Posterior vena cava (tissue), 2 donors: Measurements from ENCODE around the gene SLFN12. TPM values are rescaled to one million over a fixed set of nuclear protein-coding genes. Genes with fewer than 3 reads are reported as not detected.
A peak's percentile ranks its signal among the peaks of the same experiment; 100 is the strongest.
"Not testable (repeated sequence)": the region's sequence is repeated elsewhere in the genome, so short reads cannot be mapped to it uniquely, and the experiment has no call there.

Source experiments
- DNase-seq: peaks from one replicate; pipeline ENCODE4 v3.0.0-alpha.2; 2020; ENCODE audit warnings: low spot score
- intact Hi-C, 2 donors: fragments of 100-400 bp; cut with DNase I; formaldehyde crosslinking; loops; one replicate each; pipeline versions ENCODE4 v1.14.1 to v1.14.2; 2022 to 2023
- total RNA-seq, 2 donors: library from RNA; stranded (reverse); fragmentation: NEBNext Ultra II Directional; extraction: Animal tissue kit (Norgen Biotek cat#: 25700); gene quantifications; one replicate each; pipeline ENCODE4 v1.2.1, GENCODE V29; 2021
- donor health status: DM: yes; HTN: yes; CAD: no.
- donor health status: DM: yes; HTN: yes; CAD: no.

Gene SLFN12
- total RNA-seq, 2 donors from 2014 or later = 13.1 to 15.0 TPM

DNA sequence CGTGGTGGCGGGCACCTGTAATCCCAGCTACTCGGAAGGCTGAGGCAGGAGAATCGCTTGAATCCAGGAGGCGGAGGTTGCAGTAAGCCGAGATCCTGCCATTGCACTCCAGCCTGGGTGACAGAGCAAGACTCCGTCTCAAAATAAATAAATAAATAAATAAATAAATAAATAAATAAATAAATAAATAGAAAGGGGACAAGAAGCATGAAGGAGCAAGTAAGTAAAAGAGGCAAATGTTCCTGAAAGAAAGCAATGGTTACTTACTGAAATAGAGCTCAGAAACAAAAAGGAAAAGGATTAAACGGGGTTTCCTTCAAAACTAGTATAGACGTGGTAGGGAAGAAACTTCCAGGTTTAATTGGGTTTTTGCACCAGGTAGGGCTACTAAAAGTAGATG is 11.2 kb downstream of the SLFN12 start:
- intact Hi-C loops, DNase-seq: not testable (repeated sequence)

DNA sequence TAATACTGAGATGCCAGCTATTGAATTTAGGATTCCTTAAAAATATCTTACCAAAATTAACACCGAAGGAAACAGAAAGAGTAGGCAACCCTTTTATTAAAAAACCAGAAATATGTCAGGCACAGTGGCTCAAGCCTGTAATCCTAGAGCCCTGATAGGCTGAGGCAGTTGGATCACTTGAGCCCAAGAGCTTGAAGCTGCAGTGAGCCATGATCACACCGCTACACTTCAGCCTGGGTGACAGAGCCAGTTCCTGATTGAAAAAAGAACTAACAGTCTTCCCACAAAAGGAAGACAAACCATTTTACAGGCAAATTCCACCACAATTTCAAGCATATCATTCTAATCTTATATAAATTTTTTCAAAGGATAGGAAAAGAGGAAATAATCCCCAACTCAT is 15.6 kb downstream of the SLFN12 start:
- DNase-seq = no peak
- intact Hi-C loops = no loop called here

DNA sequence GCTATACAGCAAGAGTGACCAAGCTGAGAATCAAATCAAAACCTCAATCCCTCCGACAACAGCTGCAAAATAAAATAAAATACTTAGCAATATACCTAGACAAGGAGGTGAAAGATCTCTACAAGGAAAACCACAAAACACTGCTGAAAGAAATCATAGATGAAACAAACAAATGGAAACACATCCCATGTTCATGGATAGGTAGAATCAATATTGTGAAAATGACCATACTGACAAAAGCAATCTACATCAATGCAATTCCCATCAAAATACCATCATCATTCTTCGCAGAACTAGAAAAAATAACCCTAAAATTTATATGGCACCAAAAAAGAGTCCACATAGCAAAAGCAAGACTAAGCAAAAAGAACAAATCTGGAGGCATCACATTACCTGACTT is 17.6 kb downstream of the SLFN12 start:
- DNase-seq, intact Hi-C loops: not testable (repeated sequence)

DNA sequence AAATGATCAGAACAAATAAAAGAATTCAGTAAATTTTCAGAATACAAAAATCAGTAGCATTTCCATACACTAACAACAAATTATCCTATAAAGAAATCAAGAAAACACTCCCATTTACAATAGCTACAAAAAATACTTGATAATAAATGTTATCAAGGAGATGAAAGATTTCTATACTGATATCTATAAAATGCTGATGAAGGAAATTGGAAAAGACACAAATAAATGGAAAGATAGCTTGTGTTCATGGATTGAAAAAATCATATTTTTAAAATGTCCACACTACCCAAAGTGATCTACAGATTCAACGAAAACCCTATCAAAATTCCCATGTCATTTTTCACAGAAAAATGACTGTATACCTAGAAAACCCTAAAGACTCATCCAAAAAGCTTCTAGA is 18.1 kb downstream of the SLFN12 start:
- intact Hi-C loops = no loop called here
- DNase-seq = no peak

DNA sequence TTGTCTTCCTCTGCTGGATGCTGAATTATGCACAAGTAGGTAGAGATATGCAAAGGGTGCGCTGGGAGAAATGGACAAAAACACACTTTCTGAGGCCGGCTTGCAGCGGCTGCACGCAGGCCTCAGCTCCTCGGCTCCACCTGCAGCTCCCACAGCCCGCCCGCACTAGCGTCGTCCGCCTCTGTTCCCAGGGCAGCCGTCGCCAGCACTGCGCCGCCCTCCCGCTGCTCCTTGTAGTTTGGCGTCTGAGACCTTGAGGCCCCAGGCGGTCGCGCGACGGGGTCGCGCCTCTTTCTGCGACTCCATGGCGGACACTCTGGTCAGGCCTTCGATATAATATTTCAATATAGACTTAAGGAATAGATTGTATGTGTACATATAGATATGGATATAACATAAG is 24.8 kb downstream of the SLFN12 start:
- no peak for DNase-seq
- intact Hi-C loops = no loop called here

DNA sequence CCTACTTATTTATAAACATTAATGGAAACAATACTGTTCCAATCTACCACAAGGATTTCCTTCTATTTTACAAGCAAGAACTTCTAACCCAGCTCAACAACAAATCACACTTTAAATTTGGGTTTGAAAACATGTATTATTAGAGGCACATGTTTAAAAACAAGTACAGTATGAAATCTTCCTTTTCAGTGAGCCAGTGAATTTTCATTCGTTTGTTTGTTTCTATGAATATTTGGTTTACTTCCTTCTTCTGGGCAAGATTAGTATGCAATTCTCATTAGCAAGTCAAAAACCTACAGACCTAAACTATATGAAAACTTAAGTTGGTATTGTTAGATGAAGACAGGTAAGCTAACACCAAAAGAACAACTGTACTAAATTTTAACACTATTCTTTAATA is 25.7 kb downstream of the SLFN12 start:
- no peak for DNase-seq
- intact Hi-C loops = no loop called here

DNA sequence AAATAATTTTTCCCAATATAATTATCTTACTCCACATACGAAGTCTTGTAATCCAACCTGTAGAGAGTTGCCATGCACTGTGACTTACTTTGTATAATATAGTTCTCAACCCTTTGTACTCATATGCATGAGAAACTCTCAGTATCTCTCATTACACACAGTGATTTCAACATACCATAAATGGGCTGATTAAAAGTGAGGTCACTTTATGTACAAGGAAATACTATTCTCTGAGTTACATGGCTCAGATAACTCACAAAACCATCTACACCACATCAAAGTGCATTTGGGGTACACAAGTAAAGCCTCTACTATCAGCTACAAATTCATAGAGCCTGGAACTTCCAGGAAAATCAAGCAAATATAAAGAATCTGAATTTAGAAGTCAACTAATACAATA is 27.9 kb downstream of the SLFN12 start:
- intact Hi-C loops = no loop called here
- no peak for DNase-seq

DNA sequence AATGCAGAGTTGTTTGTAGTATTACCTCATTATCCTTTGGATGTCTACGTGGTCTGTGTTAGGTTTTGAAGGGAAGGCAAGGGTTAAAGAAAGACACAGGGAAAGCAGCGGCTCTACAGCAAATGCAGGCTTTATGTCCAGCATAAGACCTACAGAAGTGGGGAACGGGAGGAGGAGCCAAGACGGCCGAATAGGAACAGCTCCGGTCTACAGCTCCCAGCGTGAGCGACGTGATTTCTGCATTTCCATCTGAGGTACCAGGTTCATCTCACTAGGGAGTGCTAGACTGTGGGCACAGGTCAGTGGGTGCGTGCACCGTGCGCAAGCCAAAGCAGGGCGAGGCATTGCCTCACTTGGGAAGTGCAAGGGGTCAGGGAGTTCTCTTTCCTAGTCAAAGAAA is 38.5 kb downstream of the SLFN12 start:
- DNase-seq, intact Hi-C loops: not testable (repeated sequence)

DNA sequence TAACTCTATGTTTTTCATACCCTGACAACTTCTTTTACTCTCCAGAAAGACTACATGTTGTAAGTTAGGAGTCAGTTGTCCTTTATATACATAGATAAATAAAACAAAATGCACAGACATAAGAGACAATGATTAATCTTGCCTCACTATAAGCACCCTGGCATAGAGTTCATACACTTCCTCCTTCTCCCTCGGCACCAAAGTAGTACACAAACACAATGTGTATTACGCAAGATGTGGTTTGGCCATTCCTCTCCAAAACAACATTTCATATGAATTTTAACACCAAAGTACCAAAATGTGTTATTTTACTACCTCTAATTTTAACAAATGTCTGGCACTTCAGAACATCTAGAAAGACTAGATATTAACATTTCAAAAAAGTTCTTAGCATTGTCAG is 41.6 kb downstream of the SLFN12 start:
- no peak for DNase-seq
- intact Hi-C loops = no loop called here

DNA sequence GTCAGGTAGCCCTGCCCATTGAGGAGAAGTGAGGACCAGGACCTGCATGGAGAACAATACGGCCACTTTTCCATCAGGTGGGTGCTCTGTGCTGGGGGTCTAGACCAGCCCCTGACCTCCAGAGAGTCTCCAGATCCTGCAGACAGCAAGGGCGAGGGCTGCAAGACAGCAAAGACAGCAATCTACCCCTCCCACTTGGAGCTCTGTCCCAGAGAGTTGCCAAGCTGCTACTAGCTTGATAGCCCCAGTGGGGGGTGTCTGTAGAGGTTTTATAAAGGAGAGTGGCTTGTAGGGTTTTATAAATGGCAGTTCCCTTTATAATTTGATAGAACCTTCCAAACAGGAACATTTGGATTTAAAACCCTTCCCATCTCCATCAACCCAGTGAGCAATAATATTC is 42.1 kb downstream of the SLFN12 start:
- DNase-seq = no peak
- intact Hi-C loops = no loop called here

DNA sequence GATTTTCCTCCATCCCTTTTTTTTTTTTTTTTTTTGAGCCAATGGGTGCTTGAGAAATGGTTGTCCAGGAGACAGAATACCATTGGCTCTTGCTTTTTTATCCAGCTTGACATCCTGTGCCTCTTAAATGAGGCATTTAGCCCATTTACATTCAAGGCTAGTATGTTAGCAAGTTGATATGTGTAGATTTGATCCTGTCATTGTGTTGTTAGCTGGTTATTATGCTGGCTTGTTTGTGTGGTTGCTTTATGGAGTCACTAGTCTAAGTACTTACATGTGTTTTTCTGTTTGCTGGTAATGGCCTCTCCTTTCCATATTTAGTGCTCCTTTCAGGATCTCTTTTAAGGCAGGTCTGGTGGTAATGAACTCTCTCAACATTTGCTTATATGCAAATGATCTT is 44.8 kb downstream of the SLFN12 start:
- intact Hi-C loops = no loop called here
- DNase-seq = no peak

DNA sequence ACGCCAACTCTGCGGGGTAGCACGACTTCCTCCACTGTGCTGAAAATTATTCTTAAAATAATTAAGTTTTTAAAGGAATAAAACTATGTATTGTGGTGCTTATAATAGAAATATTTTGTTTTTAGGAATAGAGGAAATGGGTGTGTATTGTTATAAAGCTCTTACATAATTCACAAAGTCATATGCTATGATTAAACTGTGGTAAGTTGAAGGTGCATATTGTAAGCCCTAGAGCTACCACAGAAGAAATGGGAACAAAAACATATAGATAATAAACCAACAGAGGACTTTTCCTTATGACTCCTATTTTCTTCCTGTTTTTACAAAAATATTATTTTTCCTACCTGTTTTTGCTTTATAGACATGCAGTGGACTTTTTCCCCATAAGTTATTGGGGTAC is 54.6 kb downstream of the SLFN12 start:
- no peak for DNase-seq
- intact Hi-C loops = no loop called here

DNA sequence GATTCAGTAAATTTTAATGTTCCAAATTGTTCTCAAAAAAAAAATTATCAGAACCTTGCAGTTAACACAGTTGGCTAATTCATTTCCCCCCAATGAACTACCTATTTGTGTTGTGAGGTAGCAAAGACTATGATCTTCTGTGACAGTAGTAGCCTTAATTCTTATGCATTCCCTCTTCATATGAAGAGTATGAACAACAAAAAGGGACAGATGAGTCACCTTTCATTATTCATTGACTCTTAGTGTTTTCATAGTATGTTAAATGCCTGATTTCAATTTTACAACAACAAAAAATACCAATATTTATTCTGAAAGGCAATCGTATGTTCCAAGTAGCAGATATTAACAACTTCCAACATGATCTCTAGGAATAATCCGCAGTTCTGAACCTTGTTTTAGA is 55.2 kb downstream of the SLFN12 start:
- intact Hi-C loops = no loop called here
- DNase-seq = no peak

DNA sequence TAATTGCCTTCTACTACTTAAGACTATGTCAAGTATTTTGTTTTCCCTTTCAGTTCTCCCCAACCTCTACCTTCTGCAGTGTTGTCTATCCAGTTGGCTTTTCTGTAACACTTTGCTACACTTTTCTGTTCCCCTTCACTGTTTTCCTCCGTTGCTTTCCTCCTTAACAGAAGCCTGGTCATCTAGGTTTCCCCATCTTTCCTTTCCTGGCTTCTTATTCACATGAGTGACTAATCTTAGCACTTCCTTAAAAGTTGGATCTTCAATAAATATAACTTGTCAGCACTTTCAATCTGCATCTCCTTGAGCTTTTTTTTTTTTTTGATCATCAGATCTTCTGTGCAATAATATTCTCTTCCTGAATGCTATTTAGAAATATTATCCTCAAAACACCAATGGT is 56.1 kb downstream of the SLFN12 start:
- no peak for DNase-seq
- intact Hi-C loops = no loop called here

DNA sequence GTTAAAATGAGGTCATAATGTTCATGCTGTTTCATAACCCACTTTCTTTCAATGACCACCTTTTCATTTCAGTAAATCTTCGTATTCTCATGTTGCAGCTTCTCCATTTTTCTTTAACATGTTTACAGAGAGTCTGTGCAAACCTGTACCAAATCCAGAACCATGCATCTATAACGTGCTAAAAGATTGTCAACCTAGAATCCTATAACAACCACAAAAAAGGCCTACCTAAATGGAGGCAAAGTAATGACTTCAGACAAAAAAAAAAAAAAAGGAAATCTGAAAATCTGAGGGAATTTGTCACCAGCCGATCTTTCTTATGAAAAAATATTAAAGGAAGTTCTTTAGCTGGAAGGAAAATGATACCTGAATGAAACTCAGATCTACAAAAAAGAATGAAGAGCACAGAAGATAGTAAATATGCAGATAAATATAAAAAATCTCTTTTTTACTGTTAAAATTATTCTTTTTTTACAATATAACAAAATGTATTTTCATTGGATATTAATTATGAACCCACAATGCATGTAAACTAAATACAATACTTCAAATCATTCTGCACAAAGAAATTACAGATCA is 57.4 kb downstream of the SLFN12 start:
- intact Hi-C loops = no loop called here
- DNase-seq = no peak

DNA sequence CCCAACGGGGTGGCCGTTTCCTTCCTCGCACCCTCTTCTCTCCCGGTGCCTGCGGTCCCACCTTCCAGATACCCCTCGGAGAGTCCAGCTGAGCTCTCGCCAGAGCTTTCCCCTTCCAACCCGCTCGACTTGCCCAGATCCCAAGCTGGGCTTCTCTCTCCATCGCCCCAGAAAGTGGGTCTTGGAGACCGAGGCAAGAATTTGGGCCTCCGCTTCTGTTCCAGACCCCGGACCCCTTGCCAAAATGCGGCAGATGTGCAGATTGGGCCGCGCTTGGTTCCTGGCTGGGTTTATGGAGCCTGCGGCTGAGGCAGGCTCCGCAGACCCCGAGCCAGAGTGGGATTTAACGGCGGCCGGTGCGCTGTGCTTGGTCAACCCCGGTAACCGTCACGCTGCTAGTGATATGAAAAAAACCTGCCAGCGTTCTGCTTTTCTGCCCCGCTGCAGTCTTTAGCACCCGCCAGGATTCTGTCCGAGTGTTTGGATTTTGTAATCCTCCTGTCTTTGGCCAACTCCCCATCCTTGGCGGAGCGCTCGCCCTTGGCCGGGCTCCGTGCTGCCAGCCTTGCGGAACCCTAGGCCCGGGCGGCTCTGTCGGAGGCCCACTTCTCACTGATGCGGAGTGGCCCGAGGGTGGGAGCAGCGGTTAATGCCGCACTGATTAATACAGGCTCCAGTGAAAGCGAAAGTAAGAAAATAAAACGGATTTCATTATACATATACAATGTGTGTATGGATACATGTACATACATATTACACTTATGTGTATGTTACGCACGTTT is 58.1 kb downstream of the SLFN12 start:
- DNase-seq = peak; percentile 90
- intact Hi-C loops = no loop called here

DNA sequence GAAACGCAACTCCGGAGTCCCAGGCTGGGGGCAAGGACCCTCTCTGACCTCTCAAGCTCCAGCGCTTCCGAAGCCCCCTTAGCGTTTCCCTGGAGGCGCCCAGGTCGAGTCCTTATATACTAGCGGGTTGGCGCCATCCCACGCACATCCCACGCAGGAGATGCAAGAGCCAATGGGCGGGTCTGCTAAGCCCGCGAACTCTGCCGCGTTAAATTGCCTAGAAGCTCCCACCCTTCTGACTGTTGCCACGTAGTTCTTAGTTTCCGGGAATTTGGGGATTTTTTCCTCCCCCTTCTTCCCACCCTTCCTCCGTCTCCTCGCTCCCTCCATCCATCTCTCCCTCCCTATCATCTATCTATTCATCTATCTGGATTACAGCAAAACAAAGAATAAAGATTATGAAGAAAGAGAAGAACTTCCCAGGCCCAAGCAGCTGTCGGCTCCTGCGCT is 58.7 kb downstream of the SLFN12 start, which contains the start of gene SLFN11:
SLFN11 (minus strand) TSS at position 88 of the 450 bp plus-strand sequence. CDS start 9,814 bp downstream, outside the sequence.
- intact Hi-C loops = no loop called here
- DNase-seq = peak; percentile 96

DNA sequence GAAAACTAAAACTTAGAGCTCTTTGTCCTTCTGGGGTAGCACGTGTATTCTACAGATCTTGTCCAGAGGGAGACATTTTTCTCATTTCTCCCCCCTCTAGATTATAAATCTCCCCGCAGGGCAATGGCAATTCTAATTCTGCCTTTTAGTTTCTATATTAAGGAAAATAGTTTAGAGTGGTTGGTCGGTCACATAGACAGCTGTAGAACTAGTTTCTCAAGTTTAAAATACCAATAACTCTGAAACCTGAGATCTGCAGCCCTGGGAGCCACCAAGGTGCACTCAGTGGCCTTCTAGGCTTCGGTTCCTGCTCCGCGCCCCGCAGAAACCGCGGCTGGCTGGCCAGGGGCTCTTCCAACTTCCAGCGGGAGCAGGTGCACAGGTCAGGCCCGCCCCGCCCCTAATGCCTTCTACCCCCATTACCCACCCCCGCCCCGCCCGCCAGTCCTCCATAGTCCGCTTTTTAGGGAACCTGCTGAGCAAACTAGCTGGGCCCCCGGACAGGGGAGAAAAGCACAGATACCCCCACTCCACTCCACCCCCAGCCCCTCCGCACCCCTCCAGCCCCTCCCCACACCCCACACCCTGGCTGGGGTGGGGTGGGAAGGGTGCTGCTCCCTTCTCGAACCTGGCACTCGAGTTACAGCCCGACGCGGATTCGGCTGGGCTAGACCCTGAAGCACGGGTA is 59.3 kb downstream of the SLFN12 start:
- intact Hi-C loops = no loop called here
- no peak for DNase-seq

DNA sequence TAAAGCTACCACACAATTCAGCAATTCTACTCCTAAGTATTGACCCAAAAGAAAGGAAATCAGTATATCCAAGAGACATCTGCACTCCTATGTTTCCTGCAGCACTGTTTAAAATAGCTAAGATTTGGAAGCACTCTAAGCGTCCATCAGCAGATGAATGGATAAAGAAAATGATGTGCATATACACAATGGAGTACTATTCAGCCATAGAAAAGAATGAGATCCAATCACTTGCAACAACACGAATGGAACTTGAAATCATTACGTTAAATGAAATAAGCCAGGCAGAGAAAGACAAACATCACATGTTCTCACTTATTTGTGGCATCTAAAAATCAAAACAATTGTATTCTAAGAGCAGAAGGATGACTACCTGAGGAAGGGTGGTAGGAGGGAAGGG is 60.4 kb downstream of the SLFN12 start:
- intact Hi-C loops = no loop called here
- no peak for DNase-seq

DNA sequence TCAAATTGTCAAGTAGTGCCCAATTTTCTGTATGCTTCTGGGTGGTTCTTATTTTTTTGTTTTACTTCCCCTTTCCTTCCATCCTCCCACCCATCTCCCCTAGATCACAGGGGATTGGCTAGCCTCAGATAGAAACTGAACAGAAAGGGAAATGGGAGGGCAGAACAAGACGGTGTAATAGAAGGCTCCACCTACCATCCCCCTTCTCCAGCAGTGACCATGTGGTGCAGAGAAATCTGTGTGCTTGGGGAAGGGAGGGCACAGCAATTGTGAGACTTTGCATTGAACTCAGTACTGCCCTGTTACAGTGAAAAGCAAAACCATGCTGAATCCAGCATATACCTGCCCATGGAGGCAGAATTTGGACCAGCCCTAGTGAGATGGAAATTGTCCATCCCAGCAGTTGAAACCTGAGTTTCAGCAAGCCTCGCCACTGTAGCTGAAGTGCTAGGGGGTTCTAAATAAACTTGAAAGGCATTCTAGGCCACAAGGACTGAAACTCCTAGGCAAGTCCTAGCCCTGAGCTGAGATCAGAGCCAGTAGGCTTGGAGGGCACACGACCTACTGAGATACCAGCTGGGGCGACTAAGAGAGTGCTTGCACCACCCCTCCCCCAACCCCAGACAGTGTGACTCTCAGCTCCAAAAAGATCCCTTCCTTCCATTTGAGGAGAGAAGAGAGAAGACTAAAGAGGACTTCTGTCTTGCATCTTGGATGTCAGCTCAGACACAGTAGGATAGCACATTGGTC is 64.0 kb downstream of the SLFN12 start:
- no peak for DNase-seq
- intact Hi-C loops = no loop called here
